ENCODE measurements around the gene PLEKHA5. TPM values are rescaled to one million over a fixed set of nuclear protein-coding genes. Genes with fewer than 3 reads are reported as not detected.
"Not testable (repeated sequence)": the region's sequence is repeated elsewhere in the genome, so short reads cannot be mapped to it uniquely, and the experiment has no call there.

PLEKHA5 gene
- total RNA-seq, 2 donors from 2014 or later, result 24.4 to 41.7 TPM

GRCh38 chr12:19394385-19394784, 264.9 kb downstream of the PLEKHA5 start:
- Histone ChIP-seq H3K27me3 (replicated peaks; ENCODE audit: insufficient read depth) (no peaks in the 10 kb centered on the region), H3K4me3 (no peak overlapping the region), H3K36me3 (no peaks in the 10 kb centered on the region), H3K27ac (no peak overlapping the region), H3K9me3 (no peaks in the 10 kb centered on the region), H3K4me1 (replicated peaks) (no peaks in the 10 kb centered on the region)
- WGBS, result 61% methylated on average over 2 of the region's 2 CpGs
- TF ChIP-seq POLR2A (IDR thresholded peaks at IDR 0.05) (no peak), CTCF (IDR thresholded peaks at IDR 0.05) (no peak), POLR2AphosphoS5 (IDR thresholded peaks at IDR 0.05) (no peak)
- intact Hi-C loops (cut with DNase I), result no loop called here
- DNase-seq (ENCODE audit: low spot score), result no peak

- Histone ChIP-seq H3K9me3 (no peaks in the 10 kb centered on the region), H3K4me3 (no peak overlapping the region), H3K36me3 (no peaks in the 10 kb centered on the region), H3K4me1 (replicated peaks) (no peaks in the 10 kb centered on the region), H3K27ac (no peak overlapping the region), H3K27me3 (replicated peaks; ENCODE audit: insufficient read depth) (no peaks in the 10 kb centered on the region)
- 49% methylated on average over 4 of the region's 4 CpGs for WGBS
- TF ChIP-seq POLR2AphosphoS5 (IDR thresholded peaks at IDR 0.05), result no peak
- no peak for TF ChIP-seq POLR2A (IDR thresholded peaks at IDR 0.05)
- intact Hi-C loops (cut with DNase I), result no loop called here
- no peak for DNase-seq (ENCODE audit: low spot score)
Observed at GRCh38 chr12:19397534-19397933, 268.0 kb downstream of the PLEKHA5 start.

- DNase-seq (ENCODE audit: low spot score), result no peak
- H3K9me3 ChIP-seq, result no peaks in the 10 kb centered on the region
- TF ChIP-seq POLR2AphosphoS5 (IDR thresholded peaks at IDR 0.05) (no peak), POLR2A (IDR thresholded peaks at IDR 0.05) (no peak), CTCF (IDR thresholded peaks at IDR 0.05) (no peak)
- no peaks in the 10 kb centered on the region for H3K36me3 ChIP-seq
- no peak overlapping the region for H3K27ac ChIP-seq
- 93% methylated on average over 6 of the region's 6 CpGs for WGBS
- H3K4me3 ChIP-seq, result no peak overlapping the region
- H3K4me1 ChIP-seq (replicated peaks), result no peaks in the 10 kb centered on the region
- intact Hi-C loops (cut with DNase I), result no loop called here
- no peaks in the 10 kb centered on the region for H3K27me3 ChIP-seq (replicated peaks; ENCODE audit: insufficient read depth)
Observed at GRCh38 chr12:19398376-19399363, 269.1 kb downstream of the PLEKHA5 start.

GRCh38 chr12:19400649-19401285, 271.2 kb downstream of the PLEKHA5 start:
- H3K27ac ChIP-seq; H3K36me3 ChIP-seq; H3K4me1 ChIP-seq (replicated peaks); DNase-seq (ENCODE audit: low spot score); H3K27me3 ChIP-seq (replicated peaks; ENCODE audit: insufficient read depth); H3K4me3 ChIP-seq; intact Hi-C loops (cut with DNase I); H3K9me3 ChIP-seq: not testable (repeated sequence)
- 81% methylated on average over 9 of the region's 9 CpGs for WGBS

- H3K9me3 ChIP-seq, result no peaks in the 10 kb centered on the region
- TF ChIP-seq POLR2A (IDR thresholded peaks at IDR 0.05) (no peak), CTCF (IDR thresholded peaks at IDR 0.05) (no peak), POLR2AphosphoS5 (IDR thresholded peaks at IDR 0.05) (no peak)
- no peak overlapping the region for H3K4me3 ChIP-seq
- no peaks in the 10 kb centered on the region for H3K36me3 ChIP-seq
- intact Hi-C loops (cut with DNase I), result no loop called here
- no peak overlapping the region for H3K27ac ChIP-seq
- H3K27me3 ChIP-seq (replicated peaks; ENCODE audit: insufficient read depth), result no peaks in the 10 kb centered on the region
- no peaks in the 10 kb centered on the region for H3K4me1 ChIP-seq (replicated peaks)
- DNase-seq (ENCODE audit: low spot score), result no peak
- WGBS, result 42% methylated on average over 6 of the region's 6 CpGs
Observed at GRCh38 chr12:19402211-19402610, 272.7 kb downstream of the PLEKHA5 start.
